22Rv1 (cell line): Measurements from ENCODE around the gene HS6ST3.

ENCODE experiments used
- H3K27ac ChIP-seq: fragments of 450-650 bp; 2 replicates; pipeline ENCODE4 v1.5.1; 2017
- CTCF ChIP-seq: fragments of 450-650 bp; IDR thresholded peaks from 2 replicates; pipeline ENCODE4 v1.5.1; 2017; ENCODE audit warnings: mild to moderate bottlenecking
- ZFX ChIP-seq: fragments of 450-650 bp; IDR thresholded peaks from 2 replicates; pipeline ENCODE4 v1.6.1; 2017; ENCODE audit warnings: antibody characterized with exemption, borderline replicate concordance

HS6ST3 gene

DNA sequence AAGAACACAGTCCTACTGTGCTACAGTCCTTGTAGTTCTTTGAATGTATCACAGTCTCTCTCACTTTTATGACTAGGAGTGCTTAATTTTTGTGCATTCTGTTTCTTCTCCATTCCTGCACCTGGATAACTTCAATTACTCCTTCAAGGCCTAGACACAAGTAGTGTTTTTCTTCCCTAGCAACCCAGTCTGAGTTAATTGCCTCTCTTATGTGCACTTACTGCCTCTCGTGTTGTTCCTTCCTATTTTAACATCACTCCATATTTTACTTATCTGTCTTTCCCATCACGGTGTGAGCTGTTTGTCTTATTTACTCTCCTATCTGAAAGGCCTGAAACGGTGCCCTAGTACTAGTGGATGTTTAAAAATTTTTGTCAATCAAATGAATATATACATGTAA is 101.5 kb downstream of the HS6ST3 start:
- H3K27ac ChIP-seq = no peak overlapping the region
- TF ChIP-seq CTCF (no peak), ZFX (no peak)

GRCh38 chr13:96193728-96194310 is 103.9 kb downstream of the HS6ST3 start:
- H3K27ac ChIP-seq = no peak overlapping the region

GRCh38 chr13:96198038-96198437 is 108.1 kb downstream of the HS6ST3 start:
- H3K27ac ChIP-seq = no peak overlapping the region
- TF ChIP-seq CTCF = no peak
- TF ChIP-seq ZFX = no peak

More at GRCh38 chr13:96193728-96194310, 103.9 kb downstream of the HS6ST3 start:
- TF ChIP-seq CTCF (no peak), ZFX (no peak)

GRCh38 chr13:96199315-96199714 is 109.4 kb downstream of the HS6ST3 start:
- no peak overlapping the region for H3K27ac ChIP-seq
- TF ChIP-seq ZFX (no peak), CTCF (no peak)

DNA sequence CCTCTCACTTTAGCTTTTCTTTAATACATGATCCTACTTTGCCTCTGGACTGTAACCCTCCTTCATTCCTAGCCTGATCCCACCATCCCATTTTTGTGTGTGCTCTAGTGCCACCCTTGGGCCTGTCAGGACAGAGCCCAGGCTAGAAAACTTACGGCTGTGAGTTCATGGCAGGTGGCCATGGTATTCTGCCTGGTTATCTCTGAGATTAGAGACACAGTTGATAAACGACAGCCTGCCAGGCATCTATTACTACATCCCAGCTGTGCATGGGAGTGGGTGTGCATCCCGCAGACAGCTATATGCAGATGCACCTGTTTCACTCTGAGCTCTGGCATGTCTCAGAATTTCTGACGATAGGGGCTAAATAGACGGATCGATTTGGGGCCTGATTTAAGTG is 110.9 kb downstream of the HS6ST3 start:
- no peak overlapping the region for H3K27ac ChIP-seq
- TF ChIP-seq ZFX (no peak), CTCF (no peak)

GRCh38 chr13:96202315-96202714 is 112.4 kb downstream of the HS6ST3 start:
- no peak for TF ChIP-seq ZFX
- TF ChIP-seq CTCF = no peak
- no peak overlapping the region for H3K27ac ChIP-seq

GRCh38 chr13:96203471-96203870 is 113.6 kb downstream of the HS6ST3 start:
- H3K27ac ChIP-seq = no peak overlapping the region
- no peak for TF ChIP-seq ZFX
- TF ChIP-seq CTCF = no peak
